HEK293T (cell line): Measurements from ENCODE around the gene WNT5B.
A peak's percentile ranks its signal among the peaks of the same experiment; 100 is the strongest.

Experiments
- CTCF ChIA-PET: fragments of 350-600 bp; formaldehyde crosslinking; extraction: SDS; loops from one replicate; lab custom pipeline; 2021; ENCODE audit warnings: antibody characterized with exemption, inconsistent platforms; lab: Yijun Ruan, JAX
- POLR2A ChIA-PET: fragments of 350-600 bp; formaldehyde crosslinking; extraction: SDS; loops from one replicate; lab custom pipeline; 2020; ENCODE audit warnings: antibody characterized with exemption, inconsistent platforms; lab: Yijun Ruan, JAX
- DNase-seq: peaks from one replicate; pipeline ENCODE4 v3.0.0; 2012; ENCODE audit warnings: mixed read lengths; ENCODE audit errors: extremely low spot score
- ARNT ChIP-seq: fragments of 450-650 bp; IDR thresholded peaks from 2 replicates; pipeline ENCODE4 v1.6.1; 2017; ENCODE audit warnings: mild to moderate bottlenecking
- BHLHE40 ChIP-seq: fragments of 450-650 bp; IDR thresholded peaks from 2 replicates; pipeline ENCODE4 v1.6.1; 2016; ENCODE audit warnings: mild to moderate bottlenecking, moderate library complexity, borderline replicate concordance
- CTBP1 ChIP-seq: fragments of 450-650 bp; IDR thresholded peaks from 2 replicates; pipeline ENCODE4 v1.6.1; 2016; ENCODE audit warnings: borderline replicate concordance
- ELF4 ChIP-seq: fragments of 450-650 bp; IDR thresholded peaks from 2 replicates; pipeline ENCODE4 v1.6.1; 2017; ENCODE audit warnings: antibody characterized with exemption
- FOXA1 ChIP-seq: fragments of 450-650 bp; IDR thresholded peaks from 2 replicates; pipeline ENCODE4 v1.6.1; 2016; ENCODE audit warnings: mild to moderate bottlenecking
- FOXK2 ChIP-seq: fragments of 450-650 bp; IDR thresholded peaks from 2 replicates; pipeline ENCODE4 v1.6.1; 2016; ENCODE audit warnings: mild to moderate bottlenecking
- FOXM1 ChIP-seq: fragments of 450-650 bp; IDR thresholded peaks from 2 replicates; pipeline ENCODE4 v1.6.1; 2017; ENCODE audit warnings: mild to moderate bottlenecking, borderline replicate concordance
- HDGF ChIP-seq: fragments of 450-650 bp; IDR thresholded peaks from 2 replicates; pipeline ENCODE4 v1.6.1; 2017; ENCODE audit warnings: antibody characterized with exemption, borderline replicate concordance
- L3MBTL2 ChIP-seq: fragments of 450-650 bp; conservative IDR thresholded peaks from 2 replicates; pipeline ENCODE4 v1.6.1; 2016; ENCODE audit warnings: mild to moderate bottlenecking
- LEF1 ChIP-seq: fragments of 450-650 bp; IDR thresholded peaks from 2 replicates; pipeline ENCODE4 v1.6.1; 2017; ENCODE audit warnings: mild to moderate bottlenecking, borderline replicate concordance
- NFRKB ChIP-seq: fragments of 450-650 bp; IDR thresholded peaks from 2 replicates; pipeline ENCODE4 v1.6.1; 2016; ENCODE audit warnings: mild to moderate bottlenecking, moderate library complexity
- PKNOX1 ChIP-seq: fragments of 450-650 bp; IDR thresholded peaks from 2 replicates; pipeline ENCODE4 v1.6.1; 2016
- SP1 ChIP-seq: fragments of 450-650 bp; IDR thresholded peaks from 2 replicates; pipeline ENCODE4 v1.6.1; 2017
- SUZ12 ChIP-seq: fragments of 450-650 bp; IDR thresholded peaks from 2 replicates; pipeline ENCODE4 v1.6.1; 2016; ENCODE audit warnings: mild to moderate bottlenecking
- TARDBP ChIP-seq: fragments of 450-650 bp; IDR thresholded peaks from 2 replicates; pipeline ENCODE4 v1.6.1; 2016
- ZNF384 ChIP-seq: fragments of 450-650 bp; IDR thresholded peaks from 2 replicates; pipeline ENCODE4 v1.6.1; 2016

WNT5B gene

GRCh38 chr12:1630827-1631591, 2.0 kb downstream of the WNT5B start:
- no peak for TF ChIP-seq HDGF
- no peak for TF ChIP-seq PKNOX1
- no peak for TF ChIP-seq SP1
- TF ChIP-seq NFRKB, result no peak
- TF ChIP-seq FOXK2, result no peak
- no peak for TF ChIP-seq CTBP1
- TF ChIP-seq L3MBTL2, result no peak
- TF ChIP-seq LEF1, result no peak
- no peak for TF ChIP-seq FOXA1
- no peak for TF ChIP-seq TARDBP
- TF ChIP-seq FOXM1, result no peak
- TF ChIP-seq BHLHE40, result no peak
- TF ChIP-seq ZNF384, result no peak
- no peak for TF ChIP-seq SUZ12
- no peak for TF ChIP-seq ELF4
- no peak for DNase-seq
- ChIA-PET CTCF (interaction anchor here (0.6 to 2.5 kb wide), 5 partner anchors 10 to 513 kb away, joined by 3 to 6 read pairs (median 4); no protein-coding TSS in a partner anchor), POLR2A (interaction anchor here (1.5 kb wide), 1 partner anchor 14 kb away, joined by 3 read pairs; no protein-coding TSS in a partner anchor)

- POLR2A ChIA-PET, result no interaction called here
- no peak for DNase-seq
- no peak for TF ChIP-seq CTBP1
- no peak for TF ChIP-seq FOXK2
- no peak for TF ChIP-seq FOXM1
- no peak for TF ChIP-seq ARNT
- TF ChIP-seq SP1, result no peak
- no peak for TF ChIP-seq FOXA1
- no peak for TF ChIP-seq BHLHE40
- TF ChIP-seq ZNF384, result no peak
- TF ChIP-seq NFRKB, result no peak
- TF ChIP-seq ELF4, result no peak
- TF ChIP-seq HDGF, result no peak
- no peak for TF ChIP-seq L3MBTL2
- TF ChIP-seq TARDBP, result no peak
- TF ChIP-seq SUZ12, result no peak
- TF ChIP-seq PKNOX1, result no peak
- no peak for TF ChIP-seq LEF1
- CTCF ChIA-PET, result interaction anchor here (0.5 to 5.1 kb wide), 4 partner anchors 21 to 307 kb away, joined by 3 to 38 read pairs (median 4); no protein-coding TSS in a partner anchor
These were observed 3.7 kb downstream of the WNT5B start for GRCh38 chr12:1632702-1633101.

- ChIA-PET POLR2A (no interaction called here), CTCF (interaction anchor here (0.6 to 5.1 kb wide), 6 partner anchors 16 to 515 kb away, joined by 3 to 38 read pairs (median 6); no protein-coding TSS in a partner anchor)
- DNase-seq, result no peak
- TF ChIP-seq FOXM1 (no peak), ELF4 (no peak), L3MBTL2 (no peak)
These were observed 4.4 kb downstream of the WNT5B start for GRCh38 chr12:1633459-1633858.

DNA sequence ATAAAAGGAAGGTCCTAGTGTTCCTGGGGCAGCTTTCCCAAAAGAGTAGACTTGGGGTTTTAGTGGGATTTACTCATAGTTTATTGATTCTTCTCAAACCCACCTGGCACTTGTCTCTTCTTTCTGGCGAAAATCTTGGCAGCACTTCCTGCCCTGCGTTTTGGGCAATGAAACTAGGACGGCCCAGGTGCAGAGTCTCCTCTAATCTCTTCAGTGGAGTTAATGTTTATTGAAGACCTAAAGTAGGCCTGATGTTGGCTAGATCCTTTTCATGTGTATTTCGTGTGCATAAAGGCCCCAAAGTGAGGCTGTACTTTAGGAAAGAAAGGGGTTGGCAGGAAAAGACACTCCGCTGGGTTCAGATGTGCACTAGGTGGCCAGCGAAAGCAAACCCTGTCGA, 5.1 kb downstream of the WNT5B start:
- no peak for TF ChIP-seq LEF1
- TF ChIP-seq BHLHE40, result no peak
- TF ChIP-seq FOXA1, result no peak
- no peak for TF ChIP-seq NFRKB
- TF ChIP-seq L3MBTL2, result no peak
- no peak for TF ChIP-seq FOXM1
- TF ChIP-seq PKNOX1, result no peak
- TF ChIP-seq CTBP1, result no peak
- TF ChIP-seq HDGF, result no peak
- no peak for TF ChIP-seq SP1
- TF ChIP-seq TARDBP, result no peak
- TF ChIP-seq FOXK2, result no peak
- no peak for TF ChIP-seq ZNF384
- no peak for TF ChIP-seq SUZ12
- no peak for TF ChIP-seq ARNT
- no peak for TF ChIP-seq ELF4
- POLR2A ChIA-PET, result no interaction called here
- CTCF ChIA-PET, result interaction anchor here (0.5 to 5.1 kb wide), 16 partner anchors 9 to 516 kb away, joined by 3 to 38 read pairs (median 4); no protein-coding TSS in a partner anchor
- no peak for DNase-seq

DNA sequence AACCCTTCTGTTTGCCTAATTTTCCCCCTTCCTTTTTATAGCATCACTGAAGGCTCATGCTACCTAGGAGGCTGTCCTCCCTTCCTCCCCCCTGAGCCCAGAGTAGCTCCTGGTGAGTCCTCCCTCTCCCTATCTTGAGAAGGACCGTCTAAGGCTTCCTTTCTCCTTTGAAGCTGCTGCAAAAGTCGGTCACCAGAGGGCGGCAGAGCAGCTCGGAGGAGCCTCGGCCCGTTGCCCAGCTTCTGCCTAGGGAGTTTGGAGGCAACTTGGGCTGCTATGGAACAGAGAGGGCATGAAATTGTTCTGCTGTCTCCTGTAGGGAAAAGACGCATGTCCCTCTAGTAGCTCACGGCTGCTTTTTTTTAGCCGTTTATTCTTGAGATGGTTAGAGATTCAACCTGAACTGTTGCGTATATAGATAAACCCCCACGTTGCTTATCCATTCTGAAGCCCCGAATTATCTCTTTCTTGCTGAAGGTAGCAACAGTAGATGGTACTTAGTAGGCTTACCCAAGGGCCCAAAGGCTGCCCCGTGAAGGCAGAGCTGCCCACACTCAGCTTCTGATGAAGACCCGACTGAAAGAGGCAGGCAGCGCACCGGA, 5.7 kb downstream of the WNT5B start:
- TF ChIP-seq NFRKB (no peak), CTBP1 (no peak), TARDBP (no peak), BHLHE40 (no peak), ZNF384 (no peak)
- ChIA-PET POLR2A (interaction anchor here (0.8 kb wide), 1 partner anchor 27 kb away, joined by 3 read pairs; no protein-coding TSS in a partner anchor), CTCF (interaction anchor here (0.5 to 5.1 kb wide), 22 partner anchors 8 to 516 kb away, joined by 3 to 38 read pairs (median 4); no protein-coding TSS in a partner anchor)
- DNase-seq, result peak; percentile 80
